ENCODE data around the gene COX19. TPM values are rescaled to one million over a fixed set of nuclear protein-coding genes. Genes with fewer than 3 reads are reported as not detected.

COX19 gene
- polyA plus RNA-seq, 1 donor (not counting 4 experiments of a cell fraction or from before 2014, with no cell fraction given): 6.2 TPM

DNA sequence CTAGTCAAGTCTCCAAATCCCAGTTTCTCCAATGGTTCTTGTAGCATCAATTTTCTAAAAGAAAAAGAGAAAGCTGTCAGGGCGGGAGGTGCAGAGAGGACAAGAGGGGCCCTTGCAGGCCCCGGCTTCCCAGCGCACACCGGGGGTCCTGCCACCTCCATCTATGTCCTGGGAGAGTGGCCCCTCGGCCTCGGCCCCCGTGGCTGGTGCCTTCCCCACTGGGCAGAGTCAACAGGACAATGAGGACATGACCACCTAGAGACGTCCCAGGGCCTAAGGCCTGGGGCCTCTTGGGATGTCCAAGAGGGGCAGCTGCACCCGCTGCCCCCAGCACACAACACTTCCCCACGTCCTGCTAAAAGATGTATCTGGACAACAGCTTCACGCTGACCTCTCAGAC lies 5.9 kb downstream of the COX19 start:
- peaks cover 39% of the 10 kb centered on the region for H3K79me2 ChIP-seq (ENCODE audit: control insufficient read depth, insufficient read depth, low read length)
- no peak overlapping the region for H2AFZ ChIP-seq (ENCODE audit: control insufficient read depth, low read length)
- H3K9me1 ChIP-seq (ENCODE audit: control insufficient read depth, extremely low read depth, insufficient read depth, low read length): no peaks in the 10 kb centered on the region
- TF ChIP-seq, protein P1, sequence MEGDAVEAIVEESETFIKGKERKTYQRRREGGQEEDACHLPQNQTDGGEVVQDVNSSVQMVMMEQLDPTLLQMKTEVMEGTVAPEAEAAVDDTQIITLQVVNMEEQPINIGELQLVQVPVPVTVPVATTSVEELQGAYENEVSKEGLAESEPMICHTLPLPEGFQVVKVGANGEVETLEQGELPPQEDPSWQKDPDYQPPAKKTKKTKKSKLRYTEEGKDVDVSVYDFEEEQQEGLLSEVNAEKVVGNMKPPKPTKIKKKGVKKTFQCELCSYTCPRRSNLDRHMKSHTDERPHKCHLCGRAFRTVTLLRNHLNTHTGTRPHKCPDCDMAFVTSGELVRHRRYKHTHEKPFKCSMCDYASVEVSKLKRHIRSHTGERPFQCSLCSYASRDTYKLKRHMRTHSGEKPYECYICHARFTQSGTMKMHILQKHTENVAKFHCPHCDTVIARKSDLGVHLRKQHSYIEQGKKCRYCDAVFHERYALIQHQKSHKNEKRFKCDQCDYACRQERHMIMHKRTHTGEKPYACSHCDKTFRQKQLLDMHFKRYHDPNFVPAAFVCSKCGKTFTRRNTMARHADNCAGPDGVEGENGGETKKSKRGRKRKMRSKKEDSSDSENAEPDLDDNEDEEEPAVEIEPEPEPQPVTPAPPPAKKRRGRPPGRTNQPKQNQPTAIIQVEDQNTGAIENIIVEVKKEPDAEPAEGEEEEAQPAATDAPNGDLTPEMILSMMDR (optimal IDR thresholded peaks at IDR 0.05 in 1 of 3, IDR thresholded peaks at IDR 0.05 in 1 of 3, conservative IDR thresholded peaks at IDR 0.05 in 1 of 3; ENCODE audit: extremely low read depth in 1 of 3, insufficient read depth in 2 of 3, low read length in 3 of 3): no peak
- no peak for TF ChIP-seq EZH2 (IDR thresholded peaks at IDR 0.05; ENCODE audit: low read length)
- no peaks in the 10 kb centered on the region for H3K9me3 ChIP-seq (ENCODE audit: control insufficient read depth, low read depth, low read length)
- H3K4me2 ChIP-seq (ENCODE audit: control insufficient read depth, extremely low read depth, insufficient read depth, low read depth, low read length): no peak overlapping the region
- dilution Hi-C loops (cut with MboI; ENCODE audit: extremely low pct_ligation_motif_present, low sequenced_read_pairs): no loop called here
- DNase-seq (ENCODE audit: low read depth, low spot score) (no peak), FAIRE-seq (no peak)
- peaks cover 18 to 55% of the 10 kb centered on the region in 2 experiments for H3K36me3 ChIP-seq (ENCODE audit: control insufficient read depth in 2 of 2, extremely low read depth in 1 of 2, insufficient read depth in 2 of 2, low read length in 2 of 2)
- peaks cover 12% of the 10 kb centered on the region for H4K20me1 ChIP-seq (ENCODE audit: control insufficient read depth, extremely low read depth, insufficient read depth, low read length)
- H3K4me3 ChIP-seq (ENCODE audit: control insufficient read depth in 2 of 3, extremely low read depth in 1 of 3, insufficient read depth in 2 of 3, low read depth in 1 of 3, low read length in 3 of 3): no peak overlapping the region
- H3K9ac ChIP-seq (ENCODE audit: control insufficient read depth, extremely low read depth, insufficient read depth, low read length): no peak overlapping the region
- H3K27me3 ChIP-seq (ENCODE audit: control insufficient read depth, extremely low read depth, insufficient read depth, low read length): no peaks in the 10 kb centered on the region
- H3K27ac ChIP-seq (ENCODE audit: control insufficient read depth, insufficient read depth, low read length): no peak overlapping the region
- H3K4me1 ChIP-seq (ENCODE audit: control insufficient read depth, extremely low read depth, insufficient read depth, low read length): no peaks in the 10 kb centered on the region

DNA sequence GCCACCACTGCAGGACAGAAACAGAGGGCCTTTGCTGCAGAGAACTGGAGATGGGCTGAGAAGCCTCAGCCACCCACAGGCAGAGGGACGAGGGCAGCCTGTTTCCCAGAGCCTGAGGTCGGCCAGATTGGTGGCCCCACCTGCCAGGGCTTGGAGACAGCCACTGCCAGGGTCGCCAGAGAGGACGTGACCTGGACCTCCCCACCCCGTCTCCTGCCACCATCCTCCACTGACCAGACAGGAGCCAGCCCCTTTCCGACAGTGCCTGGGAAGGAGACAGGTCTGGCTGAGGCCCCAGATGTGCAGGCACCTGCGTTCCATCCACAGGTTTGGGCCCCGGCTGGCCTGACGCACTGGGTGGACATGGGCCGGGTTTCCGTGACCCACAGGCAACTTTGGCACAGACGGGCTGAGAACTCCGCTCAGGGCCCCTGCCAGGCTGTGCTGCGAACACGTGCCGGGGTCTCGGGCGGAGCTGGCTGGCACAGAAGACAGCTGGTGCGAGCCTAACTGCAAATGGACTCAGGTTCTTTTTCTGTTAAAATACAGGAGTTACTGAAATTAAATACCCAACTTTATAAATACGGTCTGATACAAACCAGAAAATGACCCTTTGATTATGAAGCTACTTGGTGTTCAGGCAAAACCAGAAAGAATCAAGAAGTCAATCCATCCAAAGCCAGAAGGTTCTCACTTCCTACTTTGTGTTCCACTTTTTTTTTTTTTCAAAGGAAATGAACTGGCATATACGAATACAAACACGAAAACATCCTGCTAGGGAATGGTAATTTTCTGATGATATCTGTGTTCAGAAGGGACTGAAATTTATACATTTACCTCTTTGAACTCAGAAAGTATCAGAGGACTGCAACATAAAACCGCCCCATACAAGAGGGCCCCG lies 6.9 kb downstream of the COX19 start:
- dilution Hi-C loops (cut with MboI; ENCODE audit: extremely low pct_ligation_motif_present, low sequenced_read_pairs): no loop called here
- no peak overlapping the region for H3K9ac ChIP-seq (ENCODE audit: control insufficient read depth, extremely low read depth, insufficient read depth, low read length)
- no peaks in the 10 kb centered on the region for H3K9me3 ChIP-seq (ENCODE audit: control insufficient read depth, low read depth, low read length)
- H4K20me1 ChIP-seq (ENCODE audit: control insufficient read depth, extremely low read depth, insufficient read depth, low read length): peaks cover 12% of the 10 kb centered on the region
- H2AFZ ChIP-seq (ENCODE audit: control insufficient read depth, low read length): no peak overlapping the region
- DNase-seq (ENCODE audit: low read depth, low spot score): no peak
- H3K4me2 ChIP-seq (ENCODE audit: control insufficient read depth, extremely low read depth, insufficient read depth, low read depth, low read length): no peak overlapping the region
- TF ChIP-seq EZH2 (IDR thresholded peaks at IDR 0.05; ENCODE audit: low read length): no peak
- TF ChIP-seq, protein P1 (optimal IDR thresholded peaks at IDR 0.05 in 1 of 3, IDR thresholded peaks at IDR 0.05 in 1 of 3, conservative IDR thresholded peaks at IDR 0.05 in 1 of 3; ENCODE audit: extremely low read depth in 1 of 3, insufficient read depth in 2 of 3, low read length in 3 of 3): no peak
- H3K4me3 ChIP-seq (ENCODE audit: control insufficient read depth in 2 of 3, extremely low read depth in 1 of 3, insufficient read depth in 2 of 3, low read depth in 1 of 3, low read length in 3 of 3): no peak overlapping the region
- no peak for FAIRE-seq
- no peaks in the 10 kb centered on the region for H3K4me1 ChIP-seq (ENCODE audit: control insufficient read depth, extremely low read depth, insufficient read depth, low read length)
- H3K9me1 ChIP-seq (ENCODE audit: control insufficient read depth, extremely low read depth, insufficient read depth, low read length): no peaks in the 10 kb centered on the region
- peaks cover 3% of the 10 kb centered on the region for H3K27me3 ChIP-seq (ENCODE audit: control insufficient read depth, extremely low read depth, insufficient read depth, low read length)
- peaks cover 33% of the 10 kb centered on the region for H3K79me2 ChIP-seq (ENCODE audit: control insufficient read depth, insufficient read depth, low read length)
- H3K36me3 ChIP-seq (ENCODE audit: control insufficient read depth in 2 of 2, extremely low read depth in 1 of 2, insufficient read depth in 2 of 2, low read length in 2 of 2): peaks cover 18 to 55% of the 10 kb centered on the region in 2 experiments
- H3K27ac ChIP-seq (ENCODE audit: control insufficient read depth, insufficient read depth, low read length): no peak overlapping the region

Measured in keratinocyte (primary cell).